HT1080 (cell line): ENCODE data around the gene BMPR2. TPM values are rescaled to one million over a fixed set of nuclear protein-coding genes. Genes with fewer than 3 reads are reported as not detected.
"Not testable (repeated sequence)": the region's sequence is repeated elsewhere in the genome, so short reads cannot be mapped to it uniquely, and the experiment has no call there.

Source experiments
- DNase-seq: peaks from one replicate; pipeline ENCODE4 v3.0.0-alpha.2; 2015; ENCODE audit warnings: low read depth
- polyA plus RNA-seq, 2 experiments: library from polyadenylated mRNA; depleted of rRNA; stranded (reverse); fragments of >200 nt; gene quantifications; 2 replicates each; pipeline ENCODE4 v1.2.3, GENCODE V29; 2015
- total RNA-seq: library from RNA; depleted of rRNA; stranded (reverse); fragments of >200 nt; shearing (Covaris generic); gene quantifications from 2 replicates; pipeline ENCODE4 v1.2.3, GENCODE V29; 2014; rRNA removed

The BMPR2 gene
- 3.8 and 5.5 TPM in 2 replicates for total RNA-seq
- polyA plus RNA-seq (2015; cell fraction: cytosol; rRNA removed): 8.9 and 13.2 TPM in 2 replicates
- 9.7 and 11.1 TPM in 2 replicates for polyA plus RNA-seq (2015; cell fraction: nucleus; rRNA removed)

DNA sequence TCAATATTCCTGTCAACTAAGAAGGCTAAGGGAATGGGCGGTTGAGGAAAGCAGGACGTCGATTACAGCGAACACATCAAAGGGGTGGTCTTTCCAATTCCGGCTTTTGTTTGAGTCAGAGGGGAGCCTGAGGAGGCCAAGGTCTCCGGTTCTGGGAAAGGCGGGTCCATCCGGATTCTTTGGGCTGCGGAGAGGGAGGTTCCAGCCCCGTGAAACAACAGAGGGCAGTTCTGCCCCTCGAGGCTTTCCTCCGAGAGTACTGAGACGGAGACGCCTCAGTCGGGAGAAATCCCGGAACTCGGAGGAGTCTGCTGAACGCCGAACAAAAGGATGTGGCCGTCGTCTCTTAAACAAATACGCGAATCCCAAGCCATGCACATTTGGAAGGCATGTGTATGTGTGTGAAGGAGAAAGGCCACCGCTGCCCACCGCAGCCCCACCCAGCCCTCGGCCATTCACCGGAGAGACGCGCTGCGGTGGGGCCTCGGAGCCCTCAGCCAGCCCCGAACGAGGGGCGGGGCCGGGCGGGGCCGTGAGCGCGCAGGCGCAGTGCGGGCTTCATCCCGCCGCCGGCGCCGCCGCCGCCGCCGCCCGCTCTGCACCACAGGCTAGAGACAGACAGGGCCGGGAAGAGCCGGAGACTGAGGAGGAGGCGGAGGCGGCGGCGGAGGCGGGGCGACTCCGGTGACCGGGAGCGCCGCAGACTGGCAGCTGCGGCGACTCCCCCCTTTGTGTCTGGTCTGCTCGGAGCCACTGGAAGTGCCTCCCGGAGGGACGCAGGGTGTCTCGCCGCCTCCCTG, at the start of gene BMPR2:
TSS of gene BMPR2 (plus strand) at position 719 of the 800 bp plus-strand sequence. CDS start 1,148 bp downstream, outside the sequence.
- peak; percentile 84 for DNase-seq

GRCh38 chr2:202327858-202328257, 48.3 kb upstream of the BMPR2 start:
- no peak for DNase-seq

DNA sequence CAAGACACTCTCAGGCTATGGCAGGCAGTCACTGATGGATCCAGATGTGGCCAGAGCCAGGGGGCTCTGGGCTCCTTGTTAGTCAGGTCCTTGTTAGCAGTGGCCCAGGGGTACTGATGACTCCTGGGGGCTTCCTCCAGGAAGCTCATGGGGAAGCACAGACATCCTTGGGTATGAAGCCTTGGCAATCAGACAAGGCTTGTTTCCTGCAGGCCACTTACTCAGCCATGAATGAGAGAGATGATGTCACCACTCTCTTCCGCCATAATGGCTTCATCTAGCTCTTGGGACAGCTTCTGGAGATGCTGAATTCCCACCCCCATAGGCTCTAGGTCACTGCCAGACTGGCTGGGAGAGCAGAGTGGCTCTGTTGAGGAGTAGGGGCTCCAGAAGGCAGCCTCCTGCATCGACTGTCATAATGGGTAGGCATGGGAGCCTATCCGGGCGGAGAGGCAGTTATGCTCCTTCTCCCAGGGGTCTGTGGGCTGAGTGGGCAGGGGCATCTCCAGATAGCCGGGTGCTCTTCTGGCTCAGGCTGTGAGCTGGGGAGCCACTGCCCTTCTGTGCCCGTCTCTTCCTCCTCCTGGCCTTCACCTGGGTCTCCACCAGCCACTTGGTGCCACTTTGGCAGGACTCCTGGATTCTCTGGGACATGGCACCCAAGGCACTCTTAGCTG, 40.2 kb upstream of the BMPR2 start:
- DNase-seq: peak; percentile 67

DNA sequence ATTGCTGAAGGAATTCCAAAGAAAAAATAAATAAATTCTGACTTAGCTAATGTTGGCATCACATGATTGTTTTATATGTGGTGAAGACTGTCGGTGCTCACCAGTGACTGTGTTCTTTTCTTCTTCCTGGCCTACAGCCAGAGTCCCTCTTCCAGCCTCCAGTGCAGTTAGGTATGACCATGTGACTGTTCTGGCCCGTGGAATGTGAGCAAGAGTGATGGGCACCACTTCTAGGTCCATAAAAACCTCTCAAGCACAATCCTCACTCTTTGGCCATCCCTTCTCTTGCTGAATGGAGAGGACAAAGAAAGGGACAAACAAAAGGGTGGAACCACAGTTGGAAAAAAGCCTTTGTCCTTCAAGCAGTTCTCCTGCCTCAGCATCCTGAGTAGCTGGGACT, 39.0 kb upstream of the BMPR2 start:
- DNase-seq: no peak

- no peak for DNase-seq
These were observed 38.3 kb upstream of the BMPR2 start for GRCh38 chr2:202337706-202338346.

DNA sequence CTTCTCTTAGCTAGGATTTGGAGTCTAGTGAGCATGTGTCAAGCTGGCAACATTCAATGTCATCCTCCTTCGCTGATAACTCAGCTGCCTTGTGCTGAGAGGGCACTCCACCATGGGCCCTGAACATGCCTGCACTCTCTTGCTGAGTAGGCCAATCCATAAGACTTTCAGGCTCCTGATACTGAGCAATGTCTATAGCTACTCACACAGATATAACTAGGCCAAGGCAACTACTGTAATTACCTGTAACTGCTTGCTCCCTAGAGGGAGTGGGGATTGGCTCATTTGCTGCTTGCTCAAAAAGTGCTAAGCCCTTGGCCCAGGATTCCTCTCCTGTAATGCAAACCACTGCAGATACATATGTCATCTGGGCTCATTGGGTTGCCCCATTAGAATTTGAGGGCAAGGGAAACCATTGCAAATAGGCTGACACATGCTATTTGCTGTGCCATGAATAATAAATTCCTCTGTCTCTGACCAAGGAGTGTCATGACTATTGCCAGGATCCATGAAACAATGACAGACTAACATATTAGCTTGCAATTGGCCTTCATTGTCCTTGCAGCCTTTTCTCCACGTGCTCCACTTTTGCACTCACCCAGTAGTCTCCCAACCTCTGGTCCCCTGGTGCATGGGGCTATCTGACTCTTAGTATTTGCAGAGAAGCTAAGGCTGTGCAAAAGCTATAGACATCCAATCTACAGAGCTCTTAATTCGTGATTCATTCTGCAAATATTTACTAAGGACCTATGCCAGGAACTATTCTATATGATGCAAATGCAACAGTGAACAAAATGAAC, 36.9 kb upstream of the BMPR2 start:
- DNase-seq: peak; percentile 66

DNA sequence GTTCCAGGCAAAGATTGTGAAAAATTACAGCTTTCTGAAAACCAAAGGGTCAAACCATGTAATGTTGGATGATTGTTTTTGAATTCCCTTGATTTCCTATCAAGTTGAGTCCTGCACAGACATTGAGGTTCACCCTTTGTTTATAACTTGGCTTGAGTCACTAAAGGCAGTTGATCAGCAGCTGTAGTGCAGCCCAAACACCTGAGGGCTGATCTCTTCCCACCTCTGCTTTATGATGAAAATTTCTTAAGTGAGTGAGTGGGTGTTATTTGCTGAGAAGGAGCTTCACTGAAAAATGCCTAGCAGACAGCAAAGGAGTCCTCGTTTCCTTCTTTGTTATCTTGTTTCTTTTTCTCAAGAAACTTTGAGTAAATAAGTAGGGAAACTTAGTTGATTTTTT, 31.9 kb upstream of the BMPR2 start:
- no peak for DNase-seq

GRCh38 chr2:202346180-202346579, 29.9 kb upstream of the BMPR2 start:
- DNase-seq: no peak

DNA sequence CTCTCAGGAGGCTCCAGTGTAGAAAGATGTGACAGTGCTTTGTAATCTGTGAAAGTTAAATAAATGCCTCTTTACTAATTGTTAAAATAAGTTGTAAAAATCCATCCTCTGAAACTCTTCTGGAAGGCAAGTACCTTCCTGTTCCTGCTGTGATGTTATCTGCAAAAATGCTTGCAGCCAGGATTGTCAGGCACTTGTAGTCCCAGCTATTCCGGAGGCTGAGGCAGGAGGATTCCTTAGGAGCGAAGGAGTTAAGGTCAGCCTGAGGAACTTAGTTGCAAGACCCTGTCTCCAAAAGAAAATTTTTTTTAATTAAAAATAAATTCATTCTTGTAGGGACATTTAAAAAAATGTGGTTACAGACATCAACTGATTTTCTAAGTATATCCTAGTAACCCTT, 22.7 kb upstream of the BMPR2 start:
- no peak for DNase-seq

DNA sequence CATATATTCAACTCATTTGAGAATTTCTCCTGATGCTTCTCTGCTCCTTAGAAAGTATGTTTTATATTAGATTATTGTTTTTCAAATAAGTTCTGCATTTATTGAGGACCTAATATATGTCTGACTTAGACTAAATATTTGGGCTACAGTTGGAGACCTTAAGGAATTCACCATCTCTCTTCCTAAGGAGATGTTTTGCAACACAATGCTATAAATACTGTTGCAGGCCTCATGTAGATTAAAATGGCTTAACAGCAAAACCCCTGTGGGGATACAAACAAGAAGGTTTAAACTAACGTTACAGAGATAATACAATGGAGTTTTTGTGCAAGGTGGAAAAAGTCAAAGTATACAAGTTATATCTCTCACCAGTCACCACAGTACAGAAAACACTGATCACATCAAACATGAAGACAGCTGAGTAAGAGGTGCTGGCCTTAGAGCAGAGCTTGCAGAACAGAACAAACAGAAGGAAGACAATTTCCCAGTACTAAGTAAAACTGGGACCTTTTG, 20.1 kb upstream of the BMPR2 start:
- DNase-seq: no peak

DNA sequence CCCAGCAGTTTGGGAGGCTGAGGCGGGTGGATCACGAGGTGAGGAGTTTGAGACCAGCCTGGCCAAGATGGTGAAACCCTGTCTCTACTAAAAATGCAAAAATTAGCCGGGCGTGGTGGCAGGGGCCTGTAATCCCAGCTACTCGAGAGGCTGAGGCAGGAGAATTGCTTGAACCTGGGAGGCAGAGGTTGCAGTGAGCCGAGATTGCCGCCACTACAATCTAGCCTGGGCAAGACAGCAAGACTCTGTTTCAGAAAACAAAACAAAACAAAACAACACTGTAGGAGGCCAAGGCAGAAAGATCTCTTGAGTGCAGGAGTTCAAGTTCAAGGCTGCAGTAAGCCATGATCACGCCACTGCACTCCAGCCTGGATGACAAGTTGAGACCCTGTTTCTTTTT, 17.2 kb upstream of the BMPR2 start:
- DNase-seq: not testable (repeated sequence)

DNA sequence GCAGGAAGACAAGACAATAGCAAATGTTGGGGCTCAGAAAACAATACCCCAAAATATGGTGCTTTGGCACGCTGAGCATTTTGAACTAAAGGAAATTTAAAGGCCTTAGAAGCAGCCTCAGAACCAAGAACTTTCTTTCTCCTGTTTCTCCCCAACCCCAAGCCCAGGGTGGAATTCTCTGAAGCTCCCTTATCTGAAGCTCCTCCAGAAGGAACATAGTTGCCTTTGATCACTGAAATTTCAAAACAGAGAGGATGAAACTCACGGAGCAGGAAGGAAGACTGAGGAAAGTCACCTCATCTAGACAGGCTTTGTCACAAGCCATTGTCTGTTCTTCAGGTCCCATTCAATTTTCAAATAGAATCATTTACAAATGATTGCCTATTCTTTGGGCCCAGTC, 15.5 kb upstream of the BMPR2 start:
- no peak for DNase-seq

- no peak for DNase-seq
These were observed 15.0 kb upstream of the BMPR2 start for GRCh38 chr2:202361108-202361507.

DNA sequence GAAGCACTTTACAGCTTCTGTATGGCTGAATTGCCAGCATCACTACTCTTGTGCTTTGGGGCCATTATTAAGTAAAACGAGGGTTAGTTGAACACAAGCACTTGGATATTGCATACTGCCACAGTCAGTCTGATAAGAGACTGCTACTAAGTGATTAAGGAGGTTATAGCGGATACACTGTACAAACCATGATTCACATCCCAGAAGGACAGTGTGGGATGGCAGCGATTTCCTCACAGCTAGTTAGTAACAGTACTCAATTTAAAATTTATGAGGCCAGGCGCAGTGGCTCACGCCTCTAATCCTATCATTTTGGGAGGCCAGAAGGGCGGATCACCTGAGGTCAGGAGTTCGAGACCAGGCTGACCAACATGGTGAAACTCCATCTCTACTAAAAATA, 2.6 kb upstream of the BMPR2 start:
- peak; percentile 18 for DNase-seq

DNA sequence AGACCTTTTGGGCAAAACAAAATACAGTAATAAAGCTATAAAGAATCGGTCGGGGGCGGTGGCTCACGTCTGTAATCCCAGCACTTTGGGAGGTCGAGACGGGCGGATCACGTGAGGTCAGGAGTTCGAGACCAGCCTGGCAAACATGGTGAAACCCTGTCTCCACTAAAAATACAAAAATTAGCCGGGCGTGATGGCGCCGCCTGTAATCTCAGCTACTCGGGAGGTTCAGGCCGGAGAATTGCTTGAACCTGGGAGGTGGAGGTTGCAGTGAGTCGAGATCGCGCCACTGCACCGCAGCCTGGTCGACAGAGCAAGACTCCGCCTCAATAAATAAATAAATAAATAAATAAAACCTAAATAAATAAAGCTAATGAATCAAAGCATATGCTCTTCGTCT, 1.7 kb upstream of the BMPR2 start:
- DNase-seq: not testable (repeated sequence)

DNA sequence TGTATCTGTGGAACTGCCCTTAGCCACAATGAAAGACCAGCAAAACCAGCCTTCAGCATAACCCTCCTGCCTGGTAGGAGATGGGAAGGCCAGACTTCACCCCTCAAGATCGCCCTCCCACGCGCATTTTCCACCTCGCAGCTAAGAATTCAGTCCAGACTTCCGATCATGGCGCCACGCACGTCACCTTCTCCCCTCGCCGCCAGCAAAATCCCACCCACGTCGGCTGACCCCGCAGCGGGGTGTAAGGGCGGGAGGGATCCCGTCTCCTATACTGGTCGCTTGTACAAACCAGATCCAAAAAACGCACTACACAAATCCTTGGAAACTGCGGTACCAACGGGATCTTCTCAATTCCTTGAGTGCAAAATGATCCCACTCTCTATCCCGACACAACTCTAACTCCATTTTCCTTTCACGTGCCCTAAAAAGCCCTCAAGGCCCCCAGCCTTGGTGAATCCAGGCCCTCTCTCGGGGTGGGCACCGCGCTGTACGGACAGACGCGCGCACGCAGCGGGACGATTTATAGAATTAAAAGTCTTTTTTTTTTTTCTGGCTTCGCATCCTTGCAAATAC, 1.0 kb upstream of the BMPR2 start:
- no peak for DNase-seq

DNA sequence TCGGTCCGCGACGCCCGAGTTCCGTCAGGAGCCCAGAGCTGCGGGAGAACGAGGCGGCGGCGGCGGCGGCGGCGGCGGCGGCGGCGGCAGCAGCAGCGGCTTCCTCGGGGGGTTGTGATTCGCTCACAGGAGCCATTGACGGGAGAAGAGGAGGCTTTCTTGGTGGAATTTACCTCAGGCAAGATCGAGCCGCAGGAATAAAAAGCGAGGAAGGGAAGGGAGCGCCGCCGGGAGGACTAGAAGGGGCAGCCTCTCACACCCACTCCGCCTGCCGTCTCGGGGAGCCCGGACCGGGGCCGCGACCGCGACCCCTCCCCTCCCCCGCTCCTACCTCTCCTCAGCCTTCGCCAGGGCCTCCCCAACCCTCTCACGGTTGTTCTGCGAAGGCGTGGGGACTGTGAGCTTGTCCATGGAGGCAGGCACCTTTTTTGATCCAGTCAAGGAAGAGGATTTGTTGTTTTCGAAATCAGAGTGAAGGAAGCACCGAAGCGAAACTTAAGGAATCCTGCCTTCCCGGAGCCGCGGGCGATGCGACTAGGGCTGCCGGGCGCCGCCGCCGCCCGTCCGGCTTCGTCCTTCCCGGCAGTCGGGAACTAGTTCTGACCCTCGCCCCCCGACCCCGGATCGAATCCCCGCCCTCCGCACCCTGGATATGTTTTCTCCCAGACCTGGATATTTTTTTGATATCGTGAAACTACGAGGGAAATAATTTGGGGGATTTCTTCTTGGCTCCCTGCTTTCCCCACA, 506 bp downstream of the BMPR2 start:
- DNase-seq: peak; percentile 64

- DNase-seq: peak; percentile 30
These were observed 1.2 kb downstream of the BMPR2 start for GRCh38 chr2:202377207-202377761.

GRCh38 chr2:202378001-202378400, 1.9 kb downstream of the BMPR2 start:
- DNase-seq: no peak
